ENCODE data around the gene SULT1A2.
A peak's percentile ranks its signal among the peaks of the same experiment; 100 is the strongest.
"Not testable (repeated sequence)": the region's sequence is repeated elsewhere in the genome, so short reads cannot be mapped to it uniquely, and the experiment has no call there.

GRCh38 chr16:28616224-28616577 is 19.4 kb upstream of the SULT1A2 start:
- peak; percentile 65; the same call in 1 of the 2 replicates for TF ChIP-seq CTCF (IDR thresholded peaks at IDR 0.05)
- TF ChIP-seq TCF7L2, POLR2AphosphoS5 (IDR thresholded peaks at IDR 0.05; ENCODE audit: low read depth, low read length): not testable (repeated sequence)

All from Panc1 (cell line).